Upper lobe of left lung (tissue), 4 donors: Measurements from ENCODE around the gene ZBTB16.

ENCODE experiments used
- CTCF ChIP-seq, 6 experiments: fragments of 450-650 bp in 4 of 6; fragments of 200-600 bp in 2 of 6; sonication (generic) in 2 of 6; IDR thresholded peaks; one replicate each; pipeline ENCODE4 v1.5.1; 2016 to 2019; ENCODE audit warnings: antibody characterized with exemption in 6 of 6
- EP300 ChIP-seq, 4 donors: sonication (generic); formaldehyde crosslinking; IDR thresholded peaks; one replicate each; pipeline ENCODE4 v1.5.1; 2017; ENCODE audit warnings: antibody characterized with exemption in 4 of 4, control low read depth in 2 of 4

GRCh38 chr11:114137838-114138237, 78.3 kb downstream of the ZBTB16 start:
- TF ChIP-seq CTCF (IDR thresholded peaks at IDR 0.05) (no peak), EP300 (IDR thresholded peaks at IDR 0.05) (no peak)
